RWPE1 (cell line): ENCODE data around the gene TLL1.

Source experiments
- CTCF ChIA-PET: fragments of 350-600 bp; sonication (Branson Sonifier 250); formaldehyde crosslinking; extraction: SDS; loops from one replicate; lab custom pipeline; 2021; lab: Yijun Ruan, JAX
- POLR2A ChIA-PET: fragments of 400-600 bp; formaldehyde crosslinking; extraction: SDS; loops from one replicate; lab custom pipeline; 2020; ENCODE audit warnings: antibody characterized with exemption; ENCODE audit not compliant: low non-redundant PET; lab: Yijun Ruan, JAX
- DNase-seq: peaks from one replicate; pipeline ENCODE4 v3.0.0; 2012; ENCODE audit warnings: low spot score
- H3K27ac ChIP-seq: fragments of 450-650 bp; 2 replicates; pipeline ENCODE4 v1.5.1; 2017
- CTCF ChIP-seq: fragments of 450-650 bp; conservative IDR thresholded peaks from 2 replicates; pipeline ENCODE4 v1.5.1; 2017; ENCODE audit warnings: low read depth, mild to moderate bottlenecking

Gene TLL1

GRCh38 chr4:165947019-165947418 is 74.0 kb downstream of the TLL1 start:
- POLR2A ChIA-PET, result no interaction called here
- DNase-seq, result no peak
- no peak overlapping the region for H3K27ac ChIP-seq
- CTCF ChIA-PET, result no interaction called here
- TF ChIP-seq CTCF, result no peak

DNA sequence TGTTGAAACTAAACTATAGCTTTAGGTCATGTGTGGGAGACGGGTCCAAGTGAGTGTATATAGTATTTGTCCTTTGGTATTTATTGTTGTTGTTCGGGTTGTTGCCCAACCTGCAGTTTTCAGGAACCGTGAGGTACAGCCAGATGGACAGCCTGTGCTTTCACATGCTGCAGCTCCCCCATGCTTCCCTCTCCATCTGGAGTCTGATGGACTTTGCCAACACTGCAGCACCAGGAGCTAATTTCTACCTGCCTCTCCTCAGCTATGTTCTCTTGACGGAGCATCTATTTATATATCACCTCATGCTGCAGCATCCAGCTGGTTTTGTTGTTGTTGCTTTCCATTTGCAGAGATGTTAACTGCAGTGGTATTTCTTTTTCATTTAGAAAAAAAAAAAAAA is 80.1 kb downstream of the TLL1 start:
- TF ChIP-seq CTCF, result no peak
- no peak for DNase-seq
- no peak overlapping the region for H3K27ac ChIP-seq
- ChIA-PET CTCF (no interaction called here), POLR2A (no interaction called here)

DNA sequence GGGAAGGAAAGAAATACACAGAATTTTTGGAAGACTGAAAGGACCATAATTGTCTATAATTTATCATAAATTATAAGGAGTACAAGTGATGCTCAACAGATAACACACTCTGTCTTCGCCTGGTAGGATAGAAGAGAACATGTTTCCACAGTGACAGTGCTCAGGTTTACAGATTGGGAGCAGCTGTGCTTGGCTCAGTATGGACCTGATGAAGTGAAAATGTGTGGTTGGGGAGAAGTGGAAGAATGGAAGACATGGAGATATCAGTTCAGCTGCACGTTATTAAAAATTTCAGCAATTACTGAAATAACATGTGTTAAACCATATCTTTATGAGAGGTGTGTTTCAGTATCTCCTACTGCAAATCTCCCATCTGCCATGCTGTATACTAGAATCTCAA is 90.6 kb downstream of the TLL1 start:
- ChIA-PET POLR2A (no interaction called here), CTCF (interaction anchor here (0.6 kb wide), 1 partner anchor 481 kb away, joined by 3 read pairs; no protein-coding TSS in a partner anchor)
- DNase-seq, result no peak
- H3K27ac ChIP-seq, result no peak overlapping the region
- no peak for TF ChIP-seq CTCF

DNA sequence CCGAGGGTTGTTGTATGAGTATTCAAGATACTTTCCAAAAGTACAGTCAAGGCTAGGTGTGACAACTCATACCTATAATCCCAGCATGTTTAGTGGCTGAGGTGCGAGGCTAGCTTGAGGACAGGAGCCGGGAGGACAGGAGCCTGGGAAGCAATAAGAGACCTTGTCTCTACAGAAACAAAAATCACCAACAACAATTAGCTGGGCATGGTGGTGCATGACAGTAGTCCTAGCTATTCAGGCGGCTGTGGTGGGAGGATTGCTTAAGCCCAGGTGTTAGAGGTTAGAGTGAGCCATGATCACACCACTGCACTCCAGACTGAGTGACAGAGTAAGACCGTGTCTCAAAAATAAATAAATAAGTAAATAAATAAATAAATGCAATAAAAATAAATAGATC is 91.6 kb downstream of the TLL1 start:
- ChIA-PET POLR2A (no interaction called here), CTCF (no interaction called here)
- no peak for DNase-seq
- no peak overlapping the region for H3K27ac ChIP-seq
- TF ChIP-seq CTCF, result no peak

- TF ChIP-seq CTCF, result no peak
- CTCF ChIA-PET, result interaction anchor here (0.6 kb wide), 1 partner anchor 45 kb away, joined by 3 read pairs; no protein-coding TSS in a partner anchor
- DNase-seq, result peak; percentile 57
- POLR2A ChIA-PET, result no interaction called here
- H3K27ac ChIP-seq, result peak overlapping the region; percentile 67
Observed at GRCh38 chr4:165965503-165965902, 92.5 kb downstream of the TLL1 start.

DNA sequence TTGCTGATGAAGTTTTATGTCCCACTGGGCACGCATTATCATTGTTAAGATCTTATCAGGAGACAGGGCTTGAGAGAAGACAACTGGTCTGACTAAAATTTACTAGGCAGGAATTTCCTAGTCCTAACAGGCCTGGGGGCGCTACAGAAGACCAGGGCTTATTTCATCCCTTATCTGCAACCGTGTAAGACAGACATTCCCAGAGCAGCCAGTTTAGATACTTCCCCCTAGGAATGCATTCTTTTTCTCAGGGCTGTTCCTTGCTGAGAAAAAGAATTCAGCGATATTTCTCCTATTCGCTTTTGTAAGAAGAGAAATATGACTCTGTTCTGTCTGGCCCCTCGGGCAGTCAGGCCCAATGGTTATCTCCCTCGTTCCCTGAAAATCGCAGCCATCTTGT is 93.8 kb downstream of the TLL1 start:
- DNase-seq, result no peak
- ChIA-PET POLR2A (no interaction called here), CTCF (no interaction called here)
- TF ChIP-seq CTCF, result no peak
- no peak overlapping the region for H3K27ac ChIP-seq

DNA sequence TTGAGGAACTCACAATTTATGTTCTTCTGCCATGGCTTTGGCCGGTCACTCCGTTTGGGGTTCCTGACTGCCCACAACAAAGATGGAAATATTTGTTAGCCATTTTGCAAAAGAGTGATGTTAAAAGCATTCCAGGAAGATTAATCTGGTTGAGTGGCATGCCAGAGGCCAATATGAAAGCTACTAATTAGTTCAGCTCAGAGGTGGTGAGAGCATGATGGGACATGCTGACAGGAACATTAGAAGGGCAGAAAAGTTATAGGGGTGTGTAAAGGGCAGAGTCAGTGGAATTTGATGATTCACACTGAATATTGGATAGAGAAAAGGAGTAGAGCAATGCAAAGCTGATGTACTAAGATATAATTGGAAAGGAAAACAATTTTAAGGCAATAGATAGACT is 94.4 kb downstream of the TLL1 start:
- ChIA-PET POLR2A (no interaction called here), CTCF (interaction anchor here (0.5 kb wide), 1 partner anchor 36 kb away, joined by 3 read pairs; no protein-coding TSS in a partner anchor)
- no peak overlapping the region for H3K27ac ChIP-seq
- TF ChIP-seq CTCF, result no peak
- peak; percentile 86 for DNase-seq
